ENCODE measurements around the gene KCNB1.
A peak's percentile ranks its signal among the peaks of the same experiment; 100 is the strongest.

Gene KCNB1

GRCh38 chr20:49513517-49513916, 31.0 kb upstream of the KCNB1 start:
- no peaks in the 10 kb centered on the region for H3K9me3 ChIP-seq (replicated peaks in 1 of 2; ENCODE audit: control insufficient read depth in 2 of 2, insufficient read depth in 1 of 2, low read depth in 1 of 2, low read length in 2 of 2)
- H3K9ac ChIP-seq (ENCODE audit: low read depth, low read length, poor library complexity): no peak overlapping the region
- no peak overlapping the region for H3K4me2 ChIP-seq (ENCODE audit: insufficient read depth, low read length, poor library complexity, severe bottlenecking)
- H4K91ac ChIP-seq (ENCODE audit: low read depth, low read length, poor library complexity): no peak overlapping the region
- DNase-seq (ENCODE audit: low spot score): no peak
- H3K14ac ChIP-seq (ENCODE audit: low read length): no peak overlapping the region
- H3K4me1 ChIP-seq (ENCODE audit: control insufficient read depth in 2 of 2, insufficient read depth in 1 of 2, low read depth in 1 of 2, low read length in 2 of 2): no peaks in the 10 kb centered on the region
- H4K8ac ChIP-seq (ENCODE audit: low read depth, low read length): no peak overlapping the region
- H3K27ac ChIP-seq (replicated peaks; ENCODE audit: low read length): no peak overlapping the region
- peaks cover 0 to 5% (median 0%) of the 10 kb centered on the region in 3 experiments for H3K27me3 ChIP-seq (ENCODE audit: control insufficient read depth in 3 of 3, insufficient read depth in 3 of 3, low read depth in 1 of 3, low read length in 3 of 3)
- no peak overlapping the region for H2BK5ac ChIP-seq (ENCODE audit: low read length)
- no peak overlapping the region for H2BK120ac ChIP-seq (ENCODE audit: low read depth, low read length)
- H3K18ac ChIP-seq (ENCODE audit: low read length): no peak overlapping the region
- no peak overlapping the region for H2BK15ac ChIP-seq (ENCODE audit: low read length)
- no peak overlapping the region for H2BK12ac ChIP-seq (ENCODE audit: low read length)
- H2AK5ac ChIP-seq (ENCODE audit: low read depth, low read length): no peak overlapping the region
- H3K23ac ChIP-seq (ENCODE audit: low read depth, low read length, poor library complexity): no peak overlapping the region
- peaks cover 2% of the 10 kb centered on the region for H3K79me1 ChIP-seq (ENCODE audit: low read depth, low read length)
- no peak overlapping the region for H2AFZ ChIP-seq (ENCODE audit: low read length)
- no peak overlapping the region for H3K4ac ChIP-seq (ENCODE audit: low read length)
- WGBS, 2 donors (ENCODE audit: extremely low coverage in 2 of 2, insufficient read length in 2 of 2, insufficient replicate concordance in 1 of 2): no CpG with 5 or more reads among the region's 2 CpGs
- no peak overlapping the region for H3K4me3 ChIP-seq (ENCODE audit: low read length in 2 of 2)
- peaks cover 0 to 35% of the 10 kb centered on the region in 2 donors for H3K36me3 ChIP-seq (replicated peaks in 1 of 2; ENCODE audit: control insufficient read depth in 2 of 2, insufficient read depth in 2 of 2, low read length in 2 of 2)

GRCh38 chr20:49513009-49513408, 30.5 kb upstream of the KCNB1 start:
- H2BK12ac ChIP-seq (ENCODE audit: low read length): no peak overlapping the region
- peaks cover 2% of the 10 kb centered on the region for H3K79me1 ChIP-seq (ENCODE audit: low read depth, low read length)
- no peak overlapping the region for H4K8ac ChIP-seq (ENCODE audit: low read depth, low read length)
- no peak overlapping the region for H3K9ac ChIP-seq (ENCODE audit: low read depth, low read length, poor library complexity)
- peaks cover 0 to 4% of the 10 kb centered on the region in 2 donors for H3K4me1 ChIP-seq (ENCODE audit: control insufficient read depth in 2 of 2, insufficient read depth in 1 of 2, low read depth in 1 of 2, low read length in 2 of 2)
- no peak overlapping the region for H4K91ac ChIP-seq (ENCODE audit: low read depth, low read length, poor library complexity)
- H3K18ac ChIP-seq (ENCODE audit: low read length): no peak overlapping the region
- H2BK120ac ChIP-seq (ENCODE audit: low read depth, low read length): no peak overlapping the region
- H2BK15ac ChIP-seq (ENCODE audit: low read length): no peak overlapping the region
- peaks cover 0 to 5% (median 0%) of the 10 kb centered on the region in 3 experiments for H3K27me3 ChIP-seq (ENCODE audit: control insufficient read depth in 3 of 3, insufficient read depth in 3 of 3, low read depth in 1 of 3, low read length in 3 of 3)
- H2BK5ac ChIP-seq (ENCODE audit: low read length): no peak overlapping the region
- peaks cover 0 to 36% of the 10 kb centered on the region in 2 donors for H3K36me3 ChIP-seq (replicated peaks in 1 of 2; ENCODE audit: control insufficient read depth in 2 of 2, insufficient read depth in 2 of 2, low read length in 2 of 2)
- no peak overlapping the region for H3K23ac ChIP-seq (ENCODE audit: low read depth, low read length, poor library complexity)
- H3K9me3 ChIP-seq (replicated peaks in 1 of 2; ENCODE audit: control insufficient read depth in 2 of 2, insufficient read depth in 1 of 2, low read depth in 1 of 2, low read length in 2 of 2): no peaks in the 10 kb centered on the region
- no peak overlapping the region for H3K27ac ChIP-seq (replicated peaks; ENCODE audit: low read length)
- no CpG with 5 or more reads among the region's 11 CpGs for WGBS, 2 donors (ENCODE audit: extremely low coverage in 2 of 2, insufficient read length in 2 of 2, insufficient replicate concordance in 1 of 2)
- no peak for DNase-seq (ENCODE audit: low spot score)
- H3K4me3 ChIP-seq (ENCODE audit: low read length in 2 of 2): no peak overlapping the region
- H3K4ac ChIP-seq (ENCODE audit: low read length): no peak overlapping the region
- no peak overlapping the region for H3K4me2 ChIP-seq (ENCODE audit: insufficient read depth, low read length, poor library complexity, severe bottlenecking)
- H2AFZ ChIP-seq (ENCODE audit: low read length): no peak overlapping the region
- H2AK5ac ChIP-seq (ENCODE audit: low read depth, low read length): no peak overlapping the region
- no peak overlapping the region for H3K14ac ChIP-seq (ENCODE audit: low read length)

GRCh38 chr20:49511788-49512525, 29.5 kb upstream of the KCNB1 start:
- no peak overlapping the region for H2BK120ac ChIP-seq (ENCODE audit: low read depth, low read length)
- WGBS, 2 donors (ENCODE audit: extremely low coverage in 2 of 2, insufficient read length in 2 of 2, insufficient replicate concordance in 1 of 2): 100% methylated on average over 1 of the region's 2 CpGs; no CpG with 5 or more reads in 1 of the 2 donors
- peak overlapping the region; percentile 6 for H4K8ac ChIP-seq (ENCODE audit: low read depth, low read length)
- no peak overlapping the region for H2BK15ac ChIP-seq (ENCODE audit: low read length)
- no peak overlapping the region for H3K4ac ChIP-seq (ENCODE audit: low read length)
- H2AFZ ChIP-seq (ENCODE audit: low read length): no peak overlapping the region
- H3K23ac ChIP-seq (ENCODE audit: low read depth, low read length, poor library complexity): no peak overlapping the region
- H3K36me3 ChIP-seq (replicated peaks in 1 of 2; ENCODE audit: control insufficient read depth in 2 of 2, insufficient read depth in 2 of 2, low read length in 2 of 2): peaks cover 0 to 35% of the 10 kb centered on the region in 2 donors
- H3K27me3 ChIP-seq (ENCODE audit: control insufficient read depth in 3 of 3, insufficient read depth in 3 of 3, low read depth in 1 of 3, low read length in 3 of 3): peaks cover 0 to 5% (median 0%) of the 10 kb centered on the region in 3 experiments
- peaks cover 2% of the 10 kb centered on the region for H3K79me1 ChIP-seq (ENCODE audit: low read depth, low read length)
- no peak overlapping the region for H2BK12ac ChIP-seq (ENCODE audit: low read length)
- no peak overlapping the region for H3K4me3 ChIP-seq (ENCODE audit: low read length in 2 of 2)
- no peaks in the 10 kb centered on the region for H3K9me3 ChIP-seq (replicated peaks in 1 of 2; ENCODE audit: control insufficient read depth in 2 of 2, insufficient read depth in 1 of 2, low read depth in 1 of 2, low read length in 2 of 2)
- no peak overlapping the region for H3K18ac ChIP-seq (ENCODE audit: low read length)
- DNase-seq (ENCODE audit: low spot score): no peak
- H2AK5ac ChIP-seq (ENCODE audit: low read depth, low read length): no peak overlapping the region
- H3K9ac ChIP-seq (ENCODE audit: low read depth, low read length, poor library complexity): no peak overlapping the region
- H3K4me2 ChIP-seq (ENCODE audit: insufficient read depth, low read length, poor library complexity, severe bottlenecking): no peak overlapping the region
- peaks cover 0 to 12% of the 10 kb centered on the region in 2 donors for H3K4me1 ChIP-seq (ENCODE audit: control insufficient read depth in 2 of 2, insufficient read depth in 1 of 2, low read depth in 1 of 2, low read length in 2 of 2)
- H4K91ac ChIP-seq (ENCODE audit: low read depth, low read length, poor library complexity): no peak overlapping the region
- H3K27ac ChIP-seq (replicated peaks; ENCODE audit: low read length): no peak overlapping the region
- no peak overlapping the region for H2BK5ac ChIP-seq (ENCODE audit: low read length)
- no peak overlapping the region for H3K14ac ChIP-seq (ENCODE audit: low read length)

DNA sequence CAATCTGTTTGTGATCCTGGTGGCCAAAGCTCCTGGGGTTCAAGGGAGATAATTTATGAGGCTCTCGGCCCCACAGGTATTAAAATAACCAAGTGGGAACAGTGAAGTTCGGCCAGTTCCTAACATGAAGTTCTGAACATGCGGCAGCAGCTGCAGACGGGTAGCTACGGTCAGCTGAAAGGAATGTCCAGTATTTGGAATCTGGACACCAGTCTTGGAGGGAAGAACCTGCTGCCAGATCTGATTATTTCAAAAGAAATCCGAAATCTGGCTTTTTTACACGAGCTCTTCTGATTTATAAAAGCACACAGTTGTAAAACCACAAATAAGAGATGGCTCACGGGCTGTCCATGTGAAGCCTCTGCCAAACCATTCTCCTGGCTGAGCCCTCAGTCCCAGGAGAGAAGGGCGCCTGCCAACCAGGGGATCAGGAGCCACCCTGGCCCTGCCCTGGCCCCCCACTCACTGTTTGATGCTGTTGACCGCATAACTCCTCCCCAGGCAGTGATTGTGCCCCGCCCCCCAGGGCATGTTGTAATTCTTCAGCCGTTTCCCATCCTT, 28.2 kb upstream of the KCNB1 start:
- no peak overlapping the region for H2AFZ ChIP-seq (ENCODE audit: low read length)
- no peak overlapping the region for H3K4ac ChIP-seq (ENCODE audit: low read length)
- H2BK12ac ChIP-seq (ENCODE audit: low read length): no peak overlapping the region
- H3K4me3 ChIP-seq (ENCODE audit: low read length in 2 of 2): no peak overlapping the region
- no peak overlapping the region for H3K14ac ChIP-seq (ENCODE audit: low read length)
- H3K4me1 ChIP-seq (ENCODE audit: control insufficient read depth in 2 of 2, insufficient read depth in 1 of 2, low read depth in 1 of 2, low read length in 2 of 2): peaks cover 3 to 19% of the 10 kb centered on the region in 2 donors
- no peak overlapping the region for H2AK5ac ChIP-seq (ENCODE audit: low read depth, low read length)
- H3K27ac ChIP-seq (replicated peaks; ENCODE audit: low read length): no peak overlapping the region
- H3K23ac ChIP-seq (ENCODE audit: low read depth, low read length, poor library complexity): no peak overlapping the region
- no peak overlapping the region for H2BK120ac ChIP-seq (ENCODE audit: low read depth, low read length)
- no peak overlapping the region for H3K18ac ChIP-seq (ENCODE audit: low read length)
- DNase-seq (ENCODE audit: low spot score): no peak
- peaks cover 2% of the 10 kb centered on the region for H3K79me1 ChIP-seq (ENCODE audit: low read depth, low read length)
- H2BK5ac ChIP-seq (ENCODE audit: low read length): no peak overlapping the region
- H3K9ac ChIP-seq (ENCODE audit: low read depth, low read length, poor library complexity): no peak overlapping the region
- WGBS, 2 donors (ENCODE audit: extremely low coverage in 2 of 2, insufficient read length in 2 of 2, insufficient replicate concordance in 1 of 2): no CpG with 5 or more reads among the region's 12 CpGs
- no peak overlapping the region for H3K4me2 ChIP-seq (ENCODE audit: insufficient read depth, low read length, poor library complexity, severe bottlenecking)
- no peak overlapping the region for H2BK15ac ChIP-seq (ENCODE audit: low read length)
- H3K36me3 ChIP-seq (replicated peaks in 1 of 2; ENCODE audit: control insufficient read depth in 2 of 2, insufficient read depth in 2 of 2, low read length in 2 of 2): peaks cover 0 to 37% of the 10 kb centered on the region in 2 donors
- no peak overlapping the region for H4K91ac ChIP-seq (ENCODE audit: low read depth, low read length, poor library complexity)
- H3K9me3 ChIP-seq (replicated peaks in 1 of 2; ENCODE audit: control insufficient read depth in 2 of 2, insufficient read depth in 1 of 2, low read depth in 1 of 2, low read length in 2 of 2): no peaks in the 10 kb centered on the region
- H3K27me3 ChIP-seq (ENCODE audit: control insufficient read depth in 3 of 3, insufficient read depth in 3 of 3, low read depth in 1 of 3, low read length in 3 of 3): peaks cover 0 to 5% (median 0%) of the 10 kb centered on the region in 3 experiments
- no peak overlapping the region for H4K8ac ChIP-seq (ENCODE audit: low read depth, low read length)
